GM18519 (cell line): ENCODE results near the gene POU2F3.
A peak's percentile ranks its signal among the peaks of the same experiment; 100 is the strongest.

Experiments used
- ATAC-seq: cut with Tn5 transposase; IDR thresholded peaks from one replicate; pipeline ENCODE4 v1.9.1; 2021; ENCODE audit warnings: mild to moderate bottlenecking, moderate library complexity; ENCODE audit not compliant: unreplicated experiment, low FRiP score

Gene POU2F3

DNA sequence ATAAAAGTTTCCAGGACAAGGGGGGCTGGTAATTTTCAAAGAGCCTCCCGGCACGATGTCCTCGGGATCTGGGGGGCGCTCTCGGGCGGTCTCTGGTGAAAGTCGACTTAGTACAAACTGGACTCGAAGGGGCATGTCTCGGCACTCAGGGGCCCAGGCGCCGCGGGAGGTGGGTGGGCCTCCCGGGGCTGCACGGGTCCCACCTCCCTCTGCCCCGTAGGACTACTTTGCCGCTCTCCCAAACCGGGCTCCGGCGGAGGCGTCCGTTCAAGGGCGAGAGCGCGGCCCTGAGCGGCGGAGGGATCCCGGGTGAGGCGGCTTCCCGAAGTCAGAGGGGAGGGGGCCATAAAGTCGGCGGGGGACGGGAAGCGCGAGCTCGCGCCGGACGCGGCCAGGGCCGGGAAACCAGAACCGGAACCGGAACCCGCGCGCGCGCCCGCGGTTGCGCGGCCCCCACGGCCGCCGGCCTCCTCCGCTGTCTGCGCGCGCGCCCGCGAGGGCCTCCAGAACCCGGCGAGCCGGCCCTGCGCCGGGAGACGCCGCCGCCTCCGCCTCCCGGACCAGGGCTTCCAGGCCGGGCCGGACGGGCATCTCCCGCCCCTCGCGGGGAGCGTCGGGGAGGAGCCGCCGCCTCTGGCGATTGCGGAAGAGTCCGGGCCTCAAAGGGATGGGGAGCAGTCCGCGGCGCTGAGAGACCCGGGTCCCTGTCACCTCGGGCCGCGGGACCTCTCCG, 96.1 kb downstream of the POU2F3 start, which contains the start of gene ARHGEF12:
Gene ARHGEF12, plus strand, starts transcription at position 506 of the 733 bp plus-strand sequence. CDS start 831 bp downstream, outside the sequence.
- peak; percentile 35 for ATAC-seq

DNA sequence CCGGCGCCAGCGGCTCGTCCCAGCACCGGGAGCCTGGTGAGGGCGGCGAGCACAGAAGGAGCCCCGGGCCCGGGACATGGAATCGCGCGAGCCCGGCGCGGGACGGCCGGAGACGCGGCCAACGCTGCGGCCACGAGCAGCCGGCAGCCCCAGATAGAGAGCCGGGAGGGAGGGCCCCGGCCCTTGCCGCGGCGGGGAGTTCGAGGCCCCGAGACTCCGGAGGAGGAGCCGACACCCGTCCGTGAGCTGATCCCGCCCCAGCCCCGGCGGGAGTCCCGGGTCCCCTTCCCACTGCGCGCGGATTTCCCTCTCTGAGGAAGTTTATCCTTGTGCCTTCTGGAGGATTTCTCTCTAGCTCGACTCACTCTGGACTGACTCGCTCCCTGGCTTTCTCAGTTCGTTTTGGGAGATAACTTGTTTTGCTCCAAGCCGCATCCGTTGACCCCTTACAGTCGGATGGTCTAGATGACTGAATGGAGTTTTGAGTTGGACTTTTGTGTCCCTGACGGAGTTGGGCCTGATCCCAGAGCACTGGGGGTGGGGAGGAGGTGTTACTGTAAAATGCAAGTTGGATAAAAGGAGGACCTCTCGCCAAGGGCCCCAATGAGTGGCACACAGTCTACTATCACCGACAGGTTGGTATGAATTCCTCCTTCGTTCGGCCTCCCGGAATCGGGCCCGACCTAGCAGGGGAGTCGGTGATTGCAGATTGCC, 96.9 kb downstream of the POU2F3 start:
- peak; percentile 22 for ATAC-seq

DNA sequence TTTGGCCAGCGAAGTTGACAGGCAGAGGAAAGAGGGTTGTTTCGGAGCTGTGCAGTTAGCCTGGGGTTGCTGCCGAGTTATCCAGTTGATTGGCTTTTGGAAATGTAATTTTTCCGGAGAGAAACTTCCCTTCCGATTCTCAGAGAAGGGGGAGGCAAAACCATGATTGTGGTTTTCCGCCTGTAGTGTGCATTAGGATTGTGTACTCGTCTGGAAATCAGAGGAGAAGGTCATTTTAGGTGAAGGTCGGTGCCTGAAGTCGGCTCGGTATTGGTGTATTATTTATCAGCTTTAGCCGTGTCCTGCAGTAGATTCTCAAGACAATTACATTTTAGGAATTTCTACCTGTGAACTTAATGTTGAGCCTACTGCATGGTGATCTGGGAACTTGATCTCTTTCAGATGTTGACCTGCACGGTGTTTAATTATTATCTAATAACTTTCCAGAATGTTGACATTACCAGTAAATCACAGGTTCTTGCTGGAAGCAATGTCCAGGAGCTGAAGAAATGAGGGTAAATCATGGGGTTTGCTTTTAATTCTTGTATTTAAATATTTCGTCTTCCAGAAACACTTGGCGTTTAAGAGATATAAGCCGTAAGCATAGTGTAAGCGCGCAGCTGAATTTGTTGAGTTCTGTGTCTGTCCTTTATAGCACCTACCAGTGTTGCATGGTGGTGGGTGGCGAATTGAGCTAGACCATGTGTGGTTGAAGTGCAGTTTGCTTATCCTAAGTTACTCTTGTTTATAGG, 97.6 kb downstream of the POU2F3 start:
- no peak for ATAC-seq

DNA sequence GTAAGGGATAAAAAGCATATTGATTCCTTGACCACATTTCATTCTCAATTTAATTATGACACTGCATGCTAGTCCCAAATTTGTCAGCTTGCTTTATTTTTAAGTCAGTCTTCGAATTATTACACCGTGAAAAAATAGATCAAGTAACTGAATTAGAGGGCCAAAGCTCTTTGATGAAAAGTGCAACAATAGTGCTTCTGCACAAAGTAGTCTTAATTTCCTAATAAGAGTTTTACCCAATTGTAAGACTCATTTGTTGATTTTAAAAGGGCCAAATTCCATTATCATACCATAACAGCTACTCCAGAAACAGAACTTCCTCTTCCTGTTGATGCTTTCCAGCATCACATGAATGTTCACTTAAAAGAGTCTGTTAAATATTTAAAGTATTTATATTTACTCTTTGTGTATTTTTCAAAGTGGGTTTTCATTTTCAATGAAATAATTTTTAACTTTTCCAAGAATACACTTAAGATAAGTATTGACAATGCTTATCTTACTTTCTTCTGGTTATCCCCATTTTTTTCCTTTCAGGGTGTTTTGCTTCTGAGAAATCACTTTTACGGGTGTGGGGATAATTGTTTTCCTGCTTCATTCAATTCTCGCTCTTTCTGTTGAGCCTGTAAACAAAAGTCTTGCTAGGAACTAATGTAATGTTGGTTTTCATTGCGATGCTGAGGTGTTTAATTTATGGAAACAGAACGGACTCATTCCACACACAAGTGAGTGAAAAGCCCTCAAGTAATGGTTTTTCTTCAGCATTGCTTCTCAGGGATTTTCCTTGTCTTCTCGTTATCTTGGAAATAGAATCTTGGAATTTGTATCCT, 98.4 kb downstream of the POU2F3 start:
- no peak for ATAC-seq

DNA sequence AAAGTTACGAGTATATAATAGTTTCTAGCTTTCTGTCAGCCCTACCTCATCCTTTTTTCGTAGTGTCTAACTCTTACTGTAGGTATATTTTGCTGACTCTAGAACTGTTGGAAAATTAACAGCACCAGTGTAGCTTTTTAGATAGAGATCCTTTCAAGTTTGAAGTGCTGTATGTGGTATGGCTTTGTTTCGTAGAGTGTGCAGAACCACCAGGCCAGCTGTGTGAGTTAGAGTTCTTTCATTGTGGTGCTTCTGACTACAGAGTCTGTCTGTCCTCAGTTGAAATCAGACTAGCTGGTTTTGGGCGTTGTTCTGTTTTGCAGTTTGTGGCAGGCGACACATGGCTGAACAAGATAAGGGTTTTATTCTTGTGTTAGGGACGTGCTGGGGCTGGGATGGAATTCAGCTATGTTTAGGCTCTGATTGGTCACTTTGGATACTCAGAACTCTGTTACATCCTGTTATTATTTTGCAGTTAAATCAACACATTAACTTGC, 99.5 kb downstream of the POU2F3 start:
- ATAC-seq: no peak

DNA sequence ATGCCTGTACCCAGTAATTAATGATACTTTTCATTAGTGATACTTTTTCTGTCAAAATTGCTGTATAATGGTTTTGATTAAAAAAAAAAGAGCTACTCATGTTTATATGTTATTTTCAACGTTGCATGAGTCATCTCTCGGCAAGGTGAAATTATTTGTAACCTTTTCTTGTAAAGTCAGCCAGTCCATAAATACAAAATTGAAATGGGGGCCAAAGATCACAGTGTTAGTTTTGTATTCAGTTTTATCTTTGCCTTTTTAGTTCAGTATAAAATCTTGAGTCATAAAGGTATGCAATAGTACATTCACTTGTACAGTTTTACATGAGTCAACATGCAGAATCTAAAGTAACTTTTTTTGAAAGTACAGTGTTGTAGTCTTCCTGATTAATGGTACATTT, 100.6 kb downstream of the POU2F3 start:
- no peak for ATAC-seq

DNA sequence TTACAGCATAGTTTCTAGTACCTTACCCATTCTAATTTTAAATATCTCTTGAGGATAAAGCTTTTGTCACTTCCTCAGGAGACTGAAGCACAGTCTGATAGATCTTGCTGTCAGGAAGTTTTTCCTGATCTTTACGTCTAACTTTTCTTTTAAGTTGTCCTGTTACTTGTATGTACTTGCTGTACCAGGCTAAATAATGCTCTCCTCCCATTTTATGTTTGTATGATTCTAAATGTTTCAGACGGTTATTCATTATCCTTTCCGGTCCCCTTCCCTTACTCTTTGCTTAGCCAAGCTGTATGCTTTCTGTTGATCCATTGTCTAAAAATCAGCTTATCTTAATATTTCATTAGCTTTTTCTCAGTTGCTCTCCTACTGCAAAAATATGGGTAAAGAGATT, 102.3 kb downstream of the POU2F3 start:
- ATAC-seq: no peak

DNA sequence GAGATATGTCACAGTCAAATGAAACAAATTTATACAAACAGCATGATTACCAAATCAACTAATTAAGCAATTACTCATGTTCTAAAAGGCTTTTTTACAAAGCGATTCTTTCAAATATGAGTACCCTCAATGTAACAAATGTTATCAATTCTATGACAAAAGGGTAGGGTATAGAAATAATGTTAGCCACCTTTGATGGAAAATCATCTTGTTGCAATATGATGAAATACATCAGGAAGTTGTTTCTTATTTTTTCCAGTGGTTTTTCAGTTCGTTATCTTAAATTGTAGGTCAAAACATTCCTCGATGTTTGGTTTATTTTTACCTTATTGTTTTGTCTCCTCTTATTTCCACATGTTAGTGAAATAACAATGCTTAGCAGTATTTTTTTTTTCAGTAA, 102.7 kb downstream of the POU2F3 start:
- no peak for ATAC-seq

DNA sequence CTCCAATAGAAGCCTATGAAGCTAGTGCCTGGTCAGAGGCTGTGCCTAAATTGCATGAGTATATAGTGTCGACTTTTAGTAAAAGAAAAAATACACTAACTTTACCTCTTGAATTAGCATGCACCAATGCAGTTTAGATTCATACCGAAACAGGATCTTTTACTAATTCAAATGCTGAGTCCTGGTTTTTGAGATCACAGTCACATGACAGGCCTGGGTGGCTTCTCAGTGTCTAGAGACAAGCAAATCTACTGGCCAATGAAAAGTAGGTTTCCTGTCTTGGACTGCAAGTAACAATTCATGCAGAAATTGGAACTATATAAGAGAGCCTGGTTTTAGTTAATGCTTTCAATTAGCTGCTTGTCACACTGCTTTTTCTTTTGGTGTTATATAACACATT, 103.5 kb downstream of the POU2F3 start:
- ATAC-seq: no peak

DNA sequence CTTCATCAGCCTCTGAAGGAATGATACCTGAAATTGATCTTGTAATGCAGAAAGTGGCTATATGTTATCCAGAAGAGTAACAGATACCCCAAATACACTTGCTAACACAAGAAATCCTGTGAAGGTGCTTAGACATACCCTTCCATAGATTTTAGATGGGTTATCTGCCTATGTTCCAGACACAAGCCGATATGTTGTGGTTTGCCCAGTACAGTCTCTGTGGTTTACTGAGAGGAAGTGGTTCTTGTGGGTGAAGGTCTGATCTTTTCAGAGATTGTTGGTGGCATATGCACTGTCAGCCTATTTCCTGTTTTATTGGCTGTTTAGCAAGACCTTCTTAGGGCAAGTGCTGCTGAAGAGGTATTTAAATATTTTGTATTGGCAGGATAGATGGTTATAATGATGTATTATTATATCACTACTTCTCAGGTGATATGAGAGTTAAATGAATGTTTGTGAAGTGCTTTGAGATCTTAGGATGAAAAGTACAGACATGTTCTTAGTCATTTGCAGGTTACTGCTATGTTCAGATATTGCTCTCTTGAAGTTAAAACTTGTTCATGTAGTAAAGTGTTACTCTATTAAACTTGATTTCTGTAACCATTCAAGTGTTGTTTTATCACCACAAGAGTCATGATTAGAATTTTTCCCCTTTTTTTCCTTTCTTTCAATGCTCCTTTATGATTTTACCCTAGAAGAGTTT, 104.5 kb downstream of the POU2F3 start:
- peak; percentile 64 for ATAC-seq

DNA sequence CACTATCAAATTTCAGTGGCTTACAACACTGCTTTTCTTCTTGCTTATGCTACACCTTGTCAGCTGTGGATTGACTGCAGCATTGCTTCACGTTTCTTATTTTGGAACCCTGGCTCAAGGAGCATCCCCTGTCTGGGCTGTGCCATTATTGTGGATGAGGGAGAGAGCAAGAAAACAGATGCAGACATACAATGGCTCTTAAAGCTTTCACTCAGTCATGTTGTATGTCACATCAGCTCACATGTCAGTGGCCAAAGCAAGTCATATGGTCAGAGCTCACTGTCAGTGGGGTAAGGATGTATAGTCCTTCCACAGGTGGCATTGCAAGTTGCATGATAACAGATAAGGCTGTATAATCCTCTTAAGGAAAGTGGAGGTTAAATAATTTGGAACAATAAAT, 106.3 kb downstream of the POU2F3 start:
- no peak for ATAC-seq

DNA sequence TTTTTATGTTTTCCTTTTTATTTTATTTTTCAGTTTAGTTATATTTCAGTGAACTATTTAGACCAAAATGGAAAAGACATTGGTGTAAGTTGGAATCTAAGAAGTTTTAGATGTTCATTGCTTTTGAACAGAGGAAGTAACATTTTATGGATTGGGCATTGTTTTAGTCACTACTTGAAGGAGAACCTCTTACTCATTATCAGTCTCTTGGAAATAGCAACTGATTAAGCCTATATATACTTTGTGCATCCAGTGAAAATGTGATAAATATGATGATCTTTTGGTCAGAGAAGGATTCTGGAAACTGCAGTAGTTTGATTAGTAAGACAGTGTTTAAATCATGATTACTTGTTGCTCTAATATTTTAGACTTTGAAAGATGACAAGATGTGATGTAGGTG, 110.7 kb downstream of the POU2F3 start:
- ATAC-seq: no peak

DNA sequence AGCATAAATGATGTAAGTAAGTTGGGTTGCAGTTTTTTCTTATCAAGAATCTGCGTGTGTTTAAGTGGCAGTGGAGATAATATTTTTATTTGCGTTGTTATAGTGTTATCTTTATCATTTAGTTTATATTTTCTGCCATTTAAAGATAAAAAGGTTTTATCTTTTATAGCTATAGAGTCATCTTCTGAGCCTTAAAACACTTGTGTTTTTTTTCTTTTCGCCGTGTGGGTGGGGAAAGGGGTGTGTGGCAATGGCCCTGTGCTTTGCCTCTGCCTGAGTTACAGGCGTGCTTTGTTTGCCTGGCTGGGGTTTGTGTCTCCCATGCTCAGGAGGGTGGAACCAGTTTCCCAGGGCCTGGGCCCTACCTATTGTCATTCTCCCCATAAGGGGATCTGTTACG, 112.5 kb downstream of the POU2F3 start:
- ATAC-seq: no peak

DNA sequence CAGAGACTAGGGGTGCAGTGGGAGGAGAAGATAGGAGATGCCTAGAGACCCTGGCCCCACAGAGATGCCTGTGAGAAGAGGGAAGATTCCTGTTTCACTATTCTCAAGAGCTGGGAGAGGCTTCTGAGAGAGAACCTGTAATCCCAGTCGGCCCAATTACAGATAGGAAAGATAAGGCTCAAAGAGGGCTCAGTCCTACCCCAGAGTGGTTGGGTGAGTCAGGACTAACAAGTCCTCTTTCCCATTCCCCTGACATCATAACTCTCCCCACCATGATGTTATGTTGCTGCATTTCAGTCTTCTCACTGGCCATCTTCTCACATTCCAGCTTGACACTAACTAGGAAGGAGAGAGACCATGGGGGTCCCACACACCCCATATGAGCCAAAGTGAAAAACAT, 114.1 kb downstream of the POU2F3 start:
- no peak for ATAC-seq

DNA sequence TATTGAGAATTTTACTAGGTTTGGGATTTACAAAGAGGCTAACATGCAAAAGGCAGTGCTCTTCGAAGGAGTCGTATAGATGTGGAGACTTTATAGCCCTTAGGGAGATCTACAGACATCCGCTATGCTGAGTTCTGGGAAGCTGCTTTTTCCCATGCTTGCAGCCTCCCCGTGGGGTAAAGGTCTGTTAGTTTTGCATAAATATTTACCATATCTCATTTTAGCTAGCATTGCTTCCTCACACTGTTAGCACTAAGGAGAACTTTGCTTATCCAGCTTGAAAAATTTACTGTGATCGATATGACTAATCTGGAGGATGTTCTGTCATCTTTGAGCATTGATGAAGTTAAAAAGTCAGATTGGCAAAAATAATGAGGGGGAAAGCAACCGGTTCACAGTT, 114.8 kb downstream of the POU2F3 start:
- ATAC-seq: no peak

DNA sequence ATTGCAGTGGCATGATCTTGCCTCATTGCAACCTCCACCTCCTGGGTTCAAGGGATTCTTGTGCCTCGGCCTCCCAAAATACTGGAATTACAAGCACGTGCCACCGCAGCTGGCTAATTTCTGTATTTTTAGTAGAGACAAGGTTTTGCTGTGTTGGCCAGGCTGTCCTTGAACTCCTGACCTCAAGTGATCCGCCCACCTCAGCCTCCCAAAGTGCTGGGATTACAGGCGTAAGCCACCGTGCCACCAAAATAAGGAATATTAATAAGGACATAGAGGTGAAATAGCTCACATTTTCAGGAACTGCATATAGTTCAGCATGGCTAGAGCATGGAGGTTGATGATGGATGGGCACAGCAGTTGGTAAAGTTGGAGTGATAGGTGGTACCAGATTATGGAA, 117.7 kb downstream of the POU2F3 start:
- ATAC-seq: no peak

DNA sequence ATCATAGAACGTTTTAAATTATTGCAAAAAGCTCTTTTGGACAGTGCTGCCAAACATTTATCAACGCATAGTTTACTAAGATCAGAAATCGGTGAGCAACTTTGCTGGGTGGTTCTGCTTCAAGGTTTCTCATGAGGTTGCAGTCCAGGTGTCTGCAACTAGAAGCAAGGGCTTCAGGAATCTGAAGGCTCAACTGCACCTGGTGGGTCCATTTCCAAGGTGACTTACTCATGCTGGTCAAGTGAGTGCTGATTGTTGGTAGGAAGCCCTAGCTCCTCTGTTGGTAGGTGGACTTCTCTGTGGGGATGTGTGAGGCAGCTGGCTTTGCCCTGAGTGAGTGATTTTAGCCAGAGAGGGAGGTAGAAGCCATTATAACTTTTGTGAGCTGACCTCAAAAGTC, 118.8 kb downstream of the POU2F3 start:
- no peak for ATAC-seq

DNA sequence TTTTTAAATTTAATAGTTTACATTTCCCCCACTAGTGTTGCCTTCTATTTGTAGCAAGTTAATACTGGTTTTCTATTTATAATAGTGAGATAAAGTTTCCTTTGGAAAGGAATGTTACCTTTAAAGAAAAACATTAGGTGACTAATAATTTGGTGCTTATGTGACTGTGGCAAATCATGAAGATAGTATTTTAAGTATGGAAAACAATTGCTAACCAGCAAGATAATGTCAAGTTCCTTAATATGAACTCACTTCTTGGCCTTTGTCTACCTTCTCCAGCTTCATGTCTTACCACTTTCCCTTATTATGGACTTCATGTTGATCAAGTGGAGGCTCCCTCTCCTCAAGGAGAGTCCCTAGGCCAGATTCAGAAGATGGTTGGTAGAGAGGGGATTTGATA, 123.5 kb downstream of the POU2F3 start:
- ATAC-seq: no peak

DNA sequence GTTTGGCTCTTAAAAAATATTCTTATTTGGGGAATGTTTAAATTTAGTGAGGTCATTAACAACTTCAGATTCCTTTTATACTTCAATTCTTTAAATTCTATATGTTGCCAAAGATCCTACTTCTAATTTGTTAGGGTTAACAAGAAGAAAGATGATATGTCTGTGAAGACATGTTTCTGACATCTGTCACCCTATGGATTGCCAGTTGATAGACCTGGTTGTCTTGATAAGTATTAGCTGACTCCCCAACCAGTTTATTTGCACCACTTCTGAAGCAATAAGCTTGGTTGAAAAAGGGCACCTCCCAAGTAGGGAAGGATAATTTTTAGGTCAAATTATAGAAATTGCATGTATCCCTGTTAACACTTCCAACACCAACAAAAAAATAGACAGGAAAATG, 125.6 kb downstream of the POU2F3 start:
- no peak for ATAC-seq
